Stimulated activated CD8-positive, alpha-beta memory T cell treated with anti-CD3 and anti-CD28 coated beads, Interleukin-7, amount 100 ng/mL, for 48 hours (primary cell): ENCODE measurements around the gene OBSCN.

Source experiments
- DNase-seq, 2 donors: peaks; one replicate each; pipeline ENCODE4 v3.0.0-alpha.2; 2020; ENCODE audit warnings: low read depth in 1 of 2; ENCODE audit errors: extremely low read depth in 1 of 2

Gene OBSCN

GRCh38 chr1:228428412-228428811 is 220.6 kb downstream of the OBSCN start:
- no peak for DNase-seq
